Activated CD4-positive, alpha-beta T cell treated with anti-CD3 and anti-CD28 coated beads, Interleukin-2, amount 10 ng/mL, durations not matched to agents 7 days and 5 days (primary cell): ENCODE data around the gene COL1A2. TPM values are rescaled to one million over a fixed set of nuclear protein-coding genes. Genes with fewer than 3 reads are reported as not detected.

ENCODE experiments used
- CTCF ChIA-PET: fragments of 350-600 bp; sonication (Branson Sonifier 250); formaldehyde crosslinking; loops from one replicate; lab custom pipeline; 2021; ENCODE audit warnings: antibody characterized with exemption; lab: Charles Lee
- POLR2A ChIA-PET: fragments of 350-600 bp; sonication (Branson Sonifier 250); formaldehyde crosslinking; loops from one replicate; lab custom pipeline; 2021; ENCODE audit warnings: antibody characterized with exemption; lab: Charles Lee
- DNase-seq: peaks from one replicate; pipeline ENCODE4 v3.0.0-alpha.2; 2020
- H3K27ac Mint-ChIP-seq: one replicate; pipeline ENCODE4 v1.8.0; 2021; ENCODE audit warnings: mild to moderate bottlenecking, moderate library complexity, mixed read lengths
- H3K27me3 Mint-ChIP-seq: one replicate; pipeline ENCODE4 v1.8.0; 2021; ENCODE audit warnings: mixed read lengths
- H3K36me3 Mint-ChIP-seq: one replicate; pipeline ENCODE4 v1.8.0; 2021; ENCODE audit warnings: low read depth, mixed read lengths
- H3K4me1 Mint-ChIP-seq: one replicate; pipeline ENCODE4 v1.8.0; 2021; ENCODE audit warnings: mixed read lengths
- H3K4me3 Mint-ChIP-seq: one replicate; pipeline ENCODE4 v1.8.0; 2021; ENCODE audit warnings: mild to moderate bottlenecking, moderate library complexity, mixed read lengths
- H3K9me3 Mint-ChIP-seq: one replicate; pipeline ENCODE4 v1.8.0; 2021; ENCODE audit warnings: mixed read lengths
- total RNA-seq, 2 experiments: library from RNA; stranded (reverse); gene quantifications; one replicate each; pipeline ENCODE4 v1.2.3, GENCODE V29; 2021

COL1A2 gene
- total RNA-seq, 2 experiments from 2014 or later = 0.06 to 0.15 TPM

- no peak for DNase-seq
- Mint-ChIP-seq H3K27ac (no peak overlapping the region), H3K9me3 (no peaks in the 10 kb centered on the region), H3K4me3 (no peak overlapping the region), H3K36me3 (no peaks in the 10 kb centered on the region), H3K27me3 (peaks cover 23% of the 10 kb centered on the region), H3K4me1 (peaks cover 3% of the 10 kb centered on the region)
- CTCF ChIA-PET = no interaction called here
- POLR2A ChIA-PET = no interaction called here
Measured at GRCh38 chr7:94391726-94392392, 2.8 kb upstream of the COL1A2 start.

DNA sequence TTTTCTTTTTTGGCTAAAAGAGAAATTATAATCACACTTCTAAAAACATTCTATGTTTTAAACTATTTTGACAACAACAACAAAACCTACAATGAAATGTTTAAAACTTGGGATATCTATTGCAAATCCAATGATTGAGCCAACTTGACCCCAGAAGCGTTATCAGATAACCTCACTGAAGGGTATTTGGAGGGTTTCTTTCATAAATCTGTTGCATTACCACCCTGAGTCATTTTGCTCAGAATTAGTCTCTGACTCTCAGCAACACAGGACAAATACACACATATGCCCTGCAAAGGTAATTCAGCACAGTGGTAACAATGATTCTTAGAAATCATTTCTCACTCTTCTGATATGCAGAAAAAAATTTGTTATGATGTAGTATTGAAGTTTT, 2.3 kb upstream of the COL1A2 start:
- Mint-ChIP-seq H3K27ac (no peak overlapping the region), H3K9me3 (no peaks in the 10 kb centered on the region), H3K27me3 (peaks cover 23% of the 10 kb centered on the region), H3K4me1 (peaks cover 3% of the 10 kb centered on the region), H3K36me3 (no peaks in the 10 kb centered on the region), H3K4me3 (no peak overlapping the region)
- CTCF ChIA-PET = no interaction called here
- POLR2A ChIA-PET = no interaction called here
- DNase-seq = no peak

DNA sequence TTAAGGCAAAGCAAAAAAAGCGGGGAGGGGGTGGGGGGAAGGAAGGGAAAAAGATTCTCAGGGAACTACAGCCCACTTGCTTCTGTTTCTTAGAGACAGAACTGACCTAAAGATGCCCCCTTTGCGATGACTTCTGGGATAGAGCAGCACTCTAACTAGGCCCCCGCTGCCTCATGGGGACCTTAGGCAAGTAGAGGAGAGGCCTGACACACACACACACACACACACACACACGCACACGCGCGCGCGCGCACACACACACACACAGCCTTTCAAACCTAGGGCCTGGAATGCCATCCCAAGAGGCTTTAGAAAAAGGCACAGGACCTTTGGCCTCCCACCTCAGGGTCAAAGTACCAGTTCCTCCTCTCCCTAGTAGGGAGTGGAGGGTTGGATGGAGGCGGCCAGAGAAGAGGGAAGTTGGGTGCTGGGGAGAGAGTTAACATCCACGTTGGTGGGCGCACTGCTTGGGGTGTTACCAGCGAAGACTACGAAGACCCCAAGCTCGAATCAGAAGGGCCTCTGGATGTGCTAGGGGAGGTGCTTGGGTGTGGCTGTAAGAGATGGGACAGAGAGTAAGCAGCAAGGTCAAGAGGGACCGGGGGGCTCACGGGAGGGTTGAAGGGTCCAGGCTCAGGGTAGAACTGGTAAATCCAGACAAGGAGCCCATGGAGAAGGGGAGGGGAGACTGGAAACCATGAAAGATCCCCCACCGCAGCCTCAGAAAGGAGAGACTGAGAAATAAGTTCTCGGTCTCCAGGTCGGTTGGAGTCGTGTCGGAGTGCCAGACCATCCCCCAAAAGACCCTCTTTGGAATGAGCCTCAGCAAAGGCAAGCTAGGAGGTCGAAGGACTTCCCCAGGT, 1.2 kb upstream of the COL1A2 start:
- Mint-ChIP-seq H3K4me1 (peaks cover 3% of the 10 kb centered on the region), H3K4me3 (no peak overlapping the region), H3K36me3 (no peaks in the 10 kb centered on the region), H3K27ac (no peak overlapping the region), H3K9me3 (no peaks in the 10 kb centered on the region), H3K27me3 (peaks cover 23% of the 10 kb centered on the region)
- ChIA-PET POLR2A (no interaction called here), CTCF (no interaction called here)
- DNase-seq = no peak

DNA sequence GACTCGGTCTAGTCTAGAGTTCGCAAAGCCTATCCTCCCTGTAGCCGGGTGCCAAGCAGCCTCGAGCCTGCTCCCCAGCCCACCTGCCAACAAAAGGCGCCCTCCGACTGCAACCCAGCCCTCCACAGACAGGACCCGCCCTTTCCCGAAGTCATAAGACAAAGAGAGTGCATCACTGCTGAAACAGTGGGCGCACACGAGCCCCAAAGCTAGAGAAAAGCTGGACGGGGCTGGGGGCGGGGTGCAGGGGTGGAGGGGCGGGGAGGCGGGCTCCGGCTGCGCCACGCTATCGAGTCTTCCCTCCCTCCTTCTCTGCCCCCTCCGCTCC, 622 bp upstream of the COL1A2 start:
- ChIA-PET POLR2A (no interaction called here), CTCF (no interaction called here)
- Mint-ChIP-seq H3K36me3 (no peaks in the 10 kb centered on the region), H3K4me1 (peaks cover 3% of the 10 kb centered on the region), H3K27me3 (peaks cover 26% of the 10 kb centered on the region), H3K4me3 (no peak overlapping the region), H3K27ac (no peak overlapping the region), H3K9me3 (no peaks in the 10 kb centered on the region)
- no peak for DNase-seq

- DNase-seq = peak; percentile 29
- POLR2A ChIA-PET = no interaction called here
- Mint-ChIP-seq H3K4me1 (peaks cover 3% of the 10 kb centered on the region), H3K27ac (no peak overlapping the region), H3K4me3 (no peak overlapping the region), H3K36me3 (no peaks in the 10 kb centered on the region), H3K9me3 (no peaks in the 10 kb centered on the region), H3K27me3 (peaks cover 24% of the 10 kb centered on the region)
- CTCF ChIA-PET = interaction anchor here (0.5 to 1.2 kb wide), 4 partner anchors 18 to 945 kb away, joined by 3 to 4 read pairs (median 3); no protein-coding TSS in a partner anchor
Measured at GRCh38 chr7:94395141-94396036, 694 bp downstream of the COL1A2 start.

GRCh38 chr7:94396037-94396431, 1.3 kb downstream of the COL1A2 start:
- Mint-ChIP-seq H3K27me3 (peaks cover 24% of the 10 kb centered on the region), H3K27ac (no peak overlapping the region), H3K9me3 (no peaks in the 10 kb centered on the region), H3K4me1 (peaks cover 3% of the 10 kb centered on the region), H3K4me3 (no peak overlapping the region), H3K36me3 (no peaks in the 10 kb centered on the region)
- POLR2A ChIA-PET = no interaction called here
- DNase-seq = no peak
- CTCF ChIA-PET = interaction anchor here (0.5 to 1.2 kb wide), 4 partner anchors 18 to 945 kb away, joined by 3 to 4 read pairs (median 3); no protein-coding TSS in a partner anchor

GRCh38 chr7:94396596-94396995, 1.9 kb downstream of the COL1A2 start:
- ChIA-PET CTCF (no interaction called here), POLR2A (no interaction called here)
- H3K36me3 Mint-ChIP-seq = no peaks in the 10 kb centered on the region
- no peak for DNase-seq
- no peaks in the 10 kb centered on the region for H3K9me3 Mint-ChIP-seq
- H3K27me3 Mint-ChIP-seq = peaks cover 24% of the 10 kb centered on the region
- H3K4me1 Mint-ChIP-seq = peaks cover 3% of the 10 kb centered on the region
- H3K27ac Mint-ChIP-seq = no peak overlapping the region
- H3K4me3 Mint-ChIP-seq = no peak overlapping the region

DNA sequence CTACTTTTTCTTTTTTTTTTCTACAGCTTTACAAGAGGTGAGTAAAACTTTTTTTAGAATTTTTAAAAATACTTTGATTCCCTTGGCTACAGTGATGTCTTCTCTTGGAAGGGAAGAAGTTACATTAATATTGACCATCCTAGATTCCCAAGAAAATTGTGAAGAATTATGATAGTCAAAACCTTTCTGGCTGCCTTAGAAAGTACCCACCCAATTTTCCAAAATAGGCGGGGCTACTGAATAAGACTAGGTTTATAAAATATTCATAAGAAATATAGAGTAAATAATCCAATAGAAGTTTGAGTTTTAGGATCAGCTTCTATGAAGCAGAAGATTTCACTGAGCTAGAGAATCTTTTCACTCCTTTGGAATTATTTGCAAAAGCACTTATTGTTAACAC, 3.0 kb downstream of the COL1A2 start:
- Mint-ChIP-seq H3K36me3 (no peaks in the 10 kb centered on the region), H3K4me1 (peaks cover 3% of the 10 kb centered on the region), H3K27ac (no peak overlapping the region), H3K9me3 (no peaks in the 10 kb centered on the region), H3K27me3 (peaks cover 21% of the 10 kb centered on the region), H3K4me3 (no peak overlapping the region)
- no peak for DNase-seq
- ChIA-PET CTCF (interaction anchor here (0.6 kb wide), 1 partner anchor 598 kb away, joined by 3 read pairs; no protein-coding TSS in a partner anchor), POLR2A (no interaction called here)

- Mint-ChIP-seq H3K27me3 (peaks cover 14% of the 10 kb centered on the region), H3K9me3 (no peaks in the 10 kb centered on the region), H3K4me1 (peaks cover 3% of the 10 kb centered on the region), H3K27ac (no peak overlapping the region), H3K36me3 (no peaks in the 10 kb centered on the region), H3K4me3 (no peak overlapping the region)
- ChIA-PET CTCF (no interaction called here), POLR2A (no interaction called here)
- no peak for DNase-seq
Measured at GRCh38 chr7:94398841-94399240, 4.1 kb downstream of the COL1A2 start.

- POLR2A ChIA-PET = no interaction called here
- no peak for DNase-seq
Measured at GRCh38 chr7:94400022-94400421, 5.3 kb downstream of the COL1A2 start.

GRCh38 chr7:94400643-94401427, 6.1 kb downstream of the COL1A2 start:
- Mint-ChIP-seq H3K27ac (no peak overlapping the region), H3K4me3 (no peak overlapping the region), H3K9me3 (no peaks in the 10 kb centered on the region), H3K27me3 (peaks cover 4% of the 10 kb centered on the region), H3K4me1 (no peaks in the 10 kb centered on the region), H3K36me3 (no peaks in the 10 kb centered on the region)
- ChIA-PET CTCF (no interaction called here), POLR2A (no interaction called here)
- no peak for DNase-seq

More at GRCh38 chr7:94400022-94400421, 5.3 kb downstream of the COL1A2 start:
- Mint-ChIP-seq H3K27me3 (peaks cover 8% of the 10 kb centered on the region), H3K36me3 (no peaks in the 10 kb centered on the region), H3K27ac (no peak overlapping the region), H3K4me3 (no peak overlapping the region), H3K9me3 (no peaks in the 10 kb centered on the region), H3K4me1 (peaks cover under 1% of the 10 kb centered on the region)
- CTCF ChIA-PET = no interaction called here

- Mint-ChIP-seq H3K36me3 (no peaks in the 10 kb centered on the region), H3K27ac (no peak overlapping the region), H3K27me3 (peaks cover 4% of the 10 kb centered on the region), H3K9me3 (no peaks in the 10 kb centered on the region), H3K4me1 (no peaks in the 10 kb centered on the region), H3K4me3 (no peak overlapping the region)
- no peak for DNase-seq
- ChIA-PET POLR2A (no interaction called here), CTCF (no interaction called here)
Measured at GRCh38 chr7:94401428-94401814, 6.7 kb downstream of the COL1A2 start.
